Kidney tubule cell (primary cell): Measurements from ENCODE around the gene CD81.

Experiments
- DNase-seq: peaks from one replicate; pipeline ENCODE4 v3.0.0-alpha.2; 2018; ENCODE audit warnings: low spot score

Gene CD81

GRCh38 chr11:2436521-2437031, 59.5 kb downstream of the CD81 start:
- no peak for DNase-seq

- DNase-seq, result no peak
Measured at GRCh38 chr11:2437516-2437915, 60.4 kb downstream of the CD81 start.

- DNase-seq, result no peak
Measured at GRCh38 chr11:2439820-2440219, 62.7 kb downstream of the CD81 start.

GRCh38 chr11:2440646-2441045, 63.5 kb downstream of the CD81 start:
- peak; percentile 25 for DNase-seq

DNA sequence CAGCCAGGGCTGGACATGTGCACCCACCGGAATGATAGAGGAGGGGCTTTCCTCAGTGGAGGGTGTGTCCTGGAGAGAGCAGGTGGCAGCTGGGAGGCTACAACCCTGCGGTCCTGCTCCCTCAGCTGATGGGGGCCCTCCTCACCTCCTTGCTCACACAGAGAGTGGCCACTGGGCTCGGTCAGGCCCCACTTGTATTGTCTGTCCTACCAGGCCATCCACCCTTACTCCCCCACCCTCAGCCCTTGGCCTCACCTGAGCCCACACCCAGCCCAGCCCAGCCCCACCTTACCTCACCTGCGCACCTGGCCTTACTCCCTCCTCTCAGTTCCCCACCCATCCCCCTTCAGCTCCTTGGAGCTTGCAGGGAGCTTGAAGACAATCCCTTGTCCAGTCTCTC, 64.1 kb downstream of the CD81 start:
- no peak for DNase-seq

GRCh38 chr11:2442589-2442988, 65.5 kb downstream of the CD81 start:
- DNase-seq, result no peak

DNA sequence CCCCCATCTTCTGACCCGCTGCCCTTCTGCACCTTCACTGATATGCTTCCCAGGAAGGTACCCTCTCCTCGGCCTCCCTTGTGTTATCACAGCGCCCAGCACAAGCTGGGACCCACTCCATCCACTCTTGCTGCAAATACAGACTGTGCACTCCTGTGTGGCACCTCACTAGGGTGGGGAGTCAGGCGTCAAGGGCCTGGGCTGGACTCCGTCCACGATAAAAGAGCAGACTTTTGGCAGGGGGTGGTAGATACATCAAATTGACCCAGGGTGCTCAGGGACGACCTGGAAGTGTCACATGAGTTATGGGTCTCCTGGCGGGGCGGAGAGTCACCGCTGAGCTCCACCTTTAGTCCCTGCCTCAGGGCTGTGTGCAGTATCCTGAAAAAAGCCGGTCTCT, 66.3 kb downstream of the CD81 start:
- DNase-seq, result no peak

- peak; percentile 5 for DNase-seq
Measured at GRCh38 chr11:2443881-2444820, 67.0 kb downstream of the CD81 start, which contains the start of gene TRPM5. TSS of gene TRPM5 (minus strand) at chr11:2444514. CDS start at chr11:2423036, 21,478 bp downstream.

DNA sequence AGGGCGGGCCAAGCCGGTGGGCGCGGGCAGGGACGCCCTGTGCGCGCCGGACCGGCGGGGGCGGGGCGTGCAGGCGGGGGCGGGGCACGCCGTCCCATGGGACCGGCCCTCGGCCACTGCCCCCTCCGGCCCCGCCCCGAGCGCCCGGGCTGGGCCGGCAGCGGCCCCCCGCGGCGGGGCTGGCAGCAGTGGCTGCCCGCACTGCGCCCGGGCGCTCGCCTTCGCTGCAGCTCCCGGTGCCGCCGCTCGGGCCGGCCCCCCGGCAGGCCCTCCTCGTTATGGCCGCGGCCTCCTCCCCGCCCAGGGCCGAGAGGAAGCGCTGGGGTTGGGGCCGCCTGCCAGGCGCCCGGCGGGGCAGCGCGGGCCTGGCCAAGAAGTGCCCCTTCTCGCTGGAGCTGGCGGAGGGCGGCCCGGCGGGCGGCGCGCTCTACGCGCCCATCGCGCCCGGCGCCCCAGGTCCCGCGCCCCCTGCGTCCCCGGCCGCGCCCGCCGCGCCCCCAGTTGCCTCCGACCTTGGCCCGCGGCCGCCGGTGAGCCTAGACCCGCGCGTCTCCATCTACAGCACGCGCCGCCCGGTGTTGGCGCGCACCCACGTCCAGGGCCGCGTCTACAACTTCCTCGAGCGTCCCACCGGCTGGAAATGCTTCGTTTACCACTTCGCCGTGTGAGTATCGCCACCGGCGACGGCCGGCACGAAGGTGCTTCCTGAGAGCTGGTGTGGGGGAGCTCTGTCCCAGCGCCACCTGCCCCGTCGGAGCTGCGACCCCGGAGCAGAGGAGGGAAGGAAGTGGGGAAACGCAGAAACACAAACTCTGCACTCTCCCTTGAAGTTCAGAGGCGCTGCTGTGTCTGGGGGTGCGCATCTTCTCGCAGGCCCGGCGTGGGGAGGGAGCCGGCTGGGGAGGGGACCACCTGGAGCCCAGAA, 68.0 kb downstream of the CD81 start, which contains the start of gene KCNQ1:
Gene KCNQ1, plus strand, starts transcription at position 188 of the 925 bp plus-strand sequence. Its CDS starts 91 bp downstream, at position 279.
- DNase-seq, result peak; percentile 61

GRCh38 chr11:2445746-2446551, 68.8 kb downstream of the CD81 start:
- DNase-seq, result peak; percentile 21

GRCh38 chr11:2446590-2447252, 69.6 kb downstream of the CD81 start:
- DNase-seq, result no peak
